ENCODE measurements around the gene FBXL7. TPM values are rescaled to one million over a fixed set of nuclear protein-coding genes. Genes with fewer than 3 reads are reported as not detected.

The FBXL7 gene
- total and polyA plus RNA-seq, 2 experiments from 2014 or later = 3.2 to 7.5 TPM

- in situ Hi-C loops (cut with MboI) = no loop called here
Measured at GRCh38 chr5:15844871-15845270, 344.9 kb downstream of the FBXL7 start.

GRCh38 chr5:15850536-15850935, 350.6 kb downstream of the FBXL7 start:
- in situ Hi-C loops (cut with MboI) = no loop called here
- Histone ChIP-seq H3K4me2 (ENCODE audit: unreplicated experiment) (no peak overlapping the region), H2AFZ (no peak overlapping the region), H3K9me2 (ENCODE audit: insufficient read depth) (no peaks in the 10 kb centered on the region), H3K4me3 (no peak overlapping the region), H3K9me3 (ENCODE audit: low read depth) (no peaks in the 10 kb centered on the region), H3K4me1 (ENCODE audit: insufficient read depth) (no peaks in the 10 kb centered on the region), H3K27ac (no peak overlapping the region), H3K9ac (no peak overlapping the region), H3K36me3 (ENCODE audit: low read depth) (no peaks in the 10 kb centered on the region), H3F3A (ENCODE audit: insufficient read depth) (no peaks in the 10 kb centered on the region), H3K27me3 (replicated peaks; ENCODE audit: insufficient read depth) (no peaks in the 10 kb centered on the region), H4K20me1 (ENCODE audit: insufficient read depth) (no peaks in the 10 kb centered on the region), H3K79me2 (ENCODE audit: insufficient read depth) (peaks cover 19% of the 10 kb centered on the region; the same call in 1 of the 2 replicates)
- no peak for DNase-seq
- 96 to 98% methylated on average over 5 of the region's 5 CpGs for WGBS, 2 experiments (ENCODE audit: low coverage in 1 of 2, low lambda C conversion rate in 2 of 2, missing lambda C conversion rate in 2 of 2)
- no peak for TF ChIP-seq EZH2phosphoT487 (IDR thresholded peaks at IDR 0.05; ENCODE audit: insufficient read depth, low read depth)
- TF ChIP-seq EZH2 (IDR thresholded peaks at IDR 0.05; ENCODE audit: insufficient read depth, poor library complexity, severe bottlenecking) = no peak

More at GRCh38 chr5:15844871-15845270, 344.9 kb downstream of the FBXL7 start:
- Histone ChIP-seq H3K4me3 (no peak overlapping the region), H3K27me3 (replicated peaks; ENCODE audit: insufficient read depth) (no peaks in the 10 kb centered on the region), H3K27ac (no peak overlapping the region), H3K9ac (no peak overlapping the region), H3K4me2 (ENCODE audit: unreplicated experiment) (no peak overlapping the region), H4K20me1 (ENCODE audit: insufficient read depth) (peaks cover 3% of the 10 kb centered on the region; the same call in 1 of the 2 replicates), H3K4me1 (ENCODE audit: insufficient read depth) (no peaks in the 10 kb centered on the region), H2AFZ (no peak overlapping the region), H3K9me3 (ENCODE audit: low read depth) (no peaks in the 10 kb centered on the region), H3K36me3 (ENCODE audit: low read depth) (no peaks in the 10 kb centered on the region), H3K9me2 (ENCODE audit: insufficient read depth) (no peaks in the 10 kb centered on the region), H3K79me2 (ENCODE audit: insufficient read depth) (peaks cover 9% of the 10 kb centered on the region; the same call in 1 of the 2 replicates), H3F3A (ENCODE audit: insufficient read depth) (no peaks in the 10 kb centered on the region)
- WGBS, 2 experiments (ENCODE audit: low coverage in 1 of 2, low lambda C conversion rate in 2 of 2, missing lambda C conversion rate in 2 of 2) = 85 to 87% methylated on average over 3 of the region's 3 CpGs
- DNase-seq = no peak
- TF ChIP-seq EZH2phosphoT487 (IDR thresholded peaks at IDR 0.05; ENCODE audit: insufficient read depth, low read depth) (no peak), EZH2 (IDR thresholded peaks at IDR 0.05; ENCODE audit: insufficient read depth, poor library complexity, severe bottlenecking) (no peak)

- H3F3A ChIP-seq (ENCODE audit: insufficient read depth) = no peaks in the 10 kb centered on the region
- H3K36me3 ChIP-seq (ENCODE audit: low read depth) = no peaks in the 10 kb centered on the region
- no peak for TF ChIP-seq EZH2 (IDR thresholded peaks at IDR 0.05; ENCODE audit: insufficient read depth, poor library complexity, severe bottlenecking)
- no peak for TF ChIP-seq EZH2phosphoT487 (IDR thresholded peaks at IDR 0.05; ENCODE audit: insufficient read depth, low read depth)
- no peaks in the 10 kb centered on the region for H3K9me2 ChIP-seq (ENCODE audit: insufficient read depth)
- H3K9ac ChIP-seq = no peak overlapping the region
- no peak overlapping the region for H3K4me2 ChIP-seq (ENCODE audit: unreplicated experiment)
- H4K20me1 ChIP-seq (ENCODE audit: insufficient read depth) = no peaks in the 10 kb centered on the region
- H3K4me3 ChIP-seq = no peak overlapping the region
- in situ Hi-C loops (cut with MboI) = no loop called here
- no peaks in the 10 kb centered on the region for H3K27me3 ChIP-seq (replicated peaks; ENCODE audit: insufficient read depth)
- H3K79me2 ChIP-seq (ENCODE audit: insufficient read depth) = peaks cover 19% of the 10 kb centered on the region; the same call in 1 of the 2 replicates
- WGBS, 2 experiments (ENCODE audit: low coverage in 1 of 2, low lambda C conversion rate in 2 of 2, missing lambda C conversion rate in 2 of 2) = 79 to 86% methylated on average over 6 of the region's 6 CpGs
- no peaks in the 10 kb centered on the region for H3K9me3 ChIP-seq (ENCODE audit: low read depth)
- no peaks in the 10 kb centered on the region for H3K4me1 ChIP-seq (ENCODE audit: insufficient read depth)
- no peak overlapping the region for H3K27ac ChIP-seq
- DNase-seq = no peak
- H2AFZ ChIP-seq = no peak overlapping the region
Measured at GRCh38 chr5:15850939-15851341, 351.0 kb downstream of the FBXL7 start.

GRCh38 chr5:15852217-15852616, 352.2 kb downstream of the FBXL7 start:
- Histone ChIP-seq H3K36me3 (ENCODE audit: low read depth) (no peaks in the 10 kb centered on the region), H3K9me2 (ENCODE audit: insufficient read depth) (no peaks in the 10 kb centered on the region), H3K9ac (no peak overlapping the region), H3F3A (ENCODE audit: insufficient read depth) (no peaks in the 10 kb centered on the region), H3K27me3 (replicated peaks; ENCODE audit: insufficient read depth) (no peaks in the 10 kb centered on the region), H3K4me1 (ENCODE audit: insufficient read depth) (no peaks in the 10 kb centered on the region), H3K9me3 (ENCODE audit: low read depth) (no peaks in the 10 kb centered on the region), H3K27ac (no peak overlapping the region), H4K20me1 (ENCODE audit: insufficient read depth) (no peaks in the 10 kb centered on the region), H3K79me2 (ENCODE audit: insufficient read depth) (peaks cover 19% of the 10 kb centered on the region; the same call in 1 of the 2 replicates), H2AFZ (no peak overlapping the region), H3K4me2 (ENCODE audit: unreplicated experiment) (no peak overlapping the region), H3K4me3 (no peak overlapping the region)
- 58 to 59% methylated on average over 3 of the region's 3 CpGs for WGBS, 2 experiments (ENCODE audit: low coverage in 1 of 2, low lambda C conversion rate in 2 of 2, missing lambda C conversion rate in 2 of 2)
- in situ Hi-C loops (cut with MboI) = no loop called here
- TF ChIP-seq EZH2 (IDR thresholded peaks at IDR 0.05; ENCODE audit: insufficient read depth, poor library complexity, severe bottlenecking) (no peak), EZH2phosphoT487 (IDR thresholded peaks at IDR 0.05; ENCODE audit: insufficient read depth, low read depth) (no peak)
- no peak for DNase-seq

- H3K9me2 ChIP-seq (ENCODE audit: insufficient read depth) = no peaks in the 10 kb centered on the region
- no peak overlapping the region for H3K4me3 ChIP-seq
- peaks cover 19% of the 10 kb centered on the region; the same call in 1 of the 2 replicates for H3K79me2 ChIP-seq (ENCODE audit: insufficient read depth)
- DNase-seq = no peak
- in situ Hi-C loops (cut with MboI) = no loop called here
- no peaks in the 10 kb centered on the region for H3K27me3 ChIP-seq (replicated peaks; ENCODE audit: insufficient read depth)
- H3K27ac ChIP-seq = no peak overlapping the region
- H3K4me2 ChIP-seq (ENCODE audit: unreplicated experiment) = no peak overlapping the region
- no peaks in the 10 kb centered on the region for H3F3A ChIP-seq (ENCODE audit: insufficient read depth)
- no peaks in the 10 kb centered on the region for H3K4me1 ChIP-seq (ENCODE audit: insufficient read depth)
- no peaks in the 10 kb centered on the region for H4K20me1 ChIP-seq (ENCODE audit: insufficient read depth)
- no peak overlapping the region for H2AFZ ChIP-seq
- no peak overlapping the region for H3K9ac ChIP-seq
- no peaks in the 10 kb centered on the region for H3K36me3 ChIP-seq (ENCODE audit: low read depth)
- no peaks in the 10 kb centered on the region for H3K9me3 ChIP-seq (ENCODE audit: low read depth)
- 86 to 100% methylated on average over 1 of the region's 1 CpG for WGBS, 2 experiments (ENCODE audit: low coverage in 1 of 2, low lambda C conversion rate in 2 of 2, missing lambda C conversion rate in 2 of 2)
- no peak for TF ChIP-seq EZH2 (IDR thresholded peaks at IDR 0.05; ENCODE audit: insufficient read depth, poor library complexity, severe bottlenecking)
- no peak for TF ChIP-seq EZH2phosphoT487 (IDR thresholded peaks at IDR 0.05; ENCODE audit: insufficient read depth, low read depth)
Measured at GRCh38 chr5:15852949-15853348, 353.0 kb downstream of the FBXL7 start.

Data from GM23248 (cell line).